ENCODE measurements around the gene PSPH. TPM values are rescaled to one million over a fixed set of nuclear protein-coding genes. Genes with fewer than 3 reads are reported as not detected.
"Not testable (repeated sequence)": the region's sequence is repeated elsewhere in the genome, so short reads cannot be mapped to it uniquely, and the experiment has no call there.

PSPH gene
- total and polyA plus RNA-seq, 8 donors = 3.3 to 9.1 (median 5.1) TPM

DNA sequence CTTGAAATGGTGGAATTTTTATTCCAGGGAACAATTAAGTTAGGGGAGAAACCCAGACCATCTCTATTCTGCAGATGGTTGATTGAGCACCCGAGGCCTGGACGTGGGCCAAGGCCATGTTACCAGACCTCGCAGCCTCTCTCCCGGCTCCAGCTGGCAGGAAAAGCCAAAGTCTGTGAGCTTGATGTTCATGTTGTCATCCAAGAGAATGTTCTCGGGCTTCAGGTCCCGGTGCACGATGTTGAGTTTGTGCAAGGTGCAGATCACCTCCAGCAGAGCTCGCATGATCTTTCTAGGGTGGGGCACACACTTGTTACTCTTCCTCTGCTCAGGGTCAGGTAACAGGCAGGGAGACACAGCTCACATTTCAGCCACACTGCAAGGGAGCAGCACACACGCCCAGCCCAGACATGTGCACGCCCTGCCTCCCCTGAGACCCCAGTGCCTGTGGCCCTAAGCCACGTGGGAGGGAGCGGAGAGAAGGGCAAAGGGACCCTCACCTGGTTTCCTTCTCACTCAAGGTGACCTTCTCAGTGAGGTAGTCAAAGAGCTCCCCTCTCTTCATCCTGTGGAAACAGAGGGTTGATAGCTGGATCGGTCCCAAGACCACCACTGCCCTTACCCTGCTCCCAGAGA is 32.0 kb upstream of the PSPH start:
- Histone ChIP-seq H3K9me3 (no peaks in the 10 kb centered on the region), H3K4me1 (peaks cover 3 to 14% (median 8%) of the 10 kb centered on the region in 3 donors), H3K27me3 (no peaks in the 10 kb centered on the region), H3K27ac (no peak overlapping the region), H3K36me3 (no peaks in the 10 kb centered on the region), H3K4me3 (no peak overlapping the region)
- WGBS, 2 donors = 46 to 48% methylated on average over 13 of the region's 13 CpGs
- FAIRE-seq (no peak), DNase-seq (peak in 5 of 6 donors; percentile 26 to 81 (median 63)), ATAC-seq (peak in 2 of 4 donors; percentile 26 to 40)
- TF ChIP-seq CTCF (IDR thresholded peaks at IDR 0.05) = no peak
- intact Hi-C loops (cut with DNase I) = no loop called here

DNA sequence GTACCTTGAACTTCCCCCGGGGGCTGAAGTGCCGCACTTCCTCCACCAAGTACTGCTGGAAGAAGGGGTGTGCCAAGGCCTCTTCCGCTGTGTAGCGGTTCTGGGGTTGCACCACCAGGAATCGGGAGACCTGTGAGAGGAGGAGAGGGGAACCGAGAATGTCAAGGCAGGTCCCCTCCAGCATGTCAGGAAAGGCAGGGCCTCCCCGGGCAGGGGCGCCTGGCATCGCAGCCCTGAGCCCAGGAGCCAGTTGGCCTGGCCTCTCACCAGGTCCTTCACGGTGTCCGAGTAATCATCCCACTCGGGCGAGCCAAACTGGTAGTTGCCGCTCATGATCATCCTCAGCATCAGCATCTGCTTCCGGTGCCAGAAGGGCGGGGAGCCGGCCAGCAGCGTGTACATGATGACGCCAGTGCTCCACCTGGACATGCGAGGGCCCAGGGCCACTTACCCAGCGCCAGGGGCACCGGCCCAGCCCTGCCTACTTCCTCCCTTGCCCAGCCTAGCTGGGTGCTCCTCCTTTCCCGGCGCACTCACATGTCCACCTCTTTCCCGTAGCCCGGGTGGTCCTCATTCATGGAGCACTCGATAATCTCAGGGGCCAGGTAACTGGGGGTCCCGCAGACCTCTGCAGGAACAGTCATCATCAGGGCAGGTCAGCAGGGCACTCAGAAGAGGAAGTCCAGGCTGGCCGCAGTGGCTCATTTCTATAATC is 30.5 kb upstream of the PSPH start:
- intact Hi-C loops (cut with DNase I) = no loop called here

GRCh38 chr7:56080726-56081435 is 29.6 kb upstream of the PSPH start:
- intact Hi-C loops (cut with DNase I); ATAC-seq; H3K27me3 ChIP-seq; H3K4me3 ChIP-seq; H3K9me3 ChIP-seq; H3K36me3 ChIP-seq; FAIRE-seq: not testable (repeated sequence)
- WGBS, 2 donors = 93 to 94% methylated on average over 28 of the region's 28 CpGs
- peak overlapping the region in 1 of 4 donors; percentile 64 for H3K27ac ChIP-seq
- H3K4me1 ChIP-seq = peaks cover 3 to 14% (median 8%) of the 10 kb centered on the region in 3 donors
- DNase-seq = peak in 1 of 6 donors; percentile 13

More for the DNA sequence above, 30.5 kb upstream of the PSPH start:
- TF ChIP-seq CTCF (IDR thresholded peaks at IDR 0.05) = no peak
- H3K27ac ChIP-seq = no peak overlapping the region
- FAIRE-seq = no peak
- H3K4me3 ChIP-seq = no peak overlapping the region
- no peak for DNase-seq
- peaks cover 3 to 14% (median 8%) of the 10 kb centered on the region in 3 donors for H3K4me1 ChIP-seq
- H3K9me3 ChIP-seq = no peaks in the 10 kb centered on the region
- H3K27me3 ChIP-seq = no peaks in the 10 kb centered on the region
- ATAC-seq = no peak
- 93 to 95% methylated on average over 27 to 29 of the region's 29 CpGs for WGBS, 2 donors
- no peaks in the 10 kb centered on the region for H3K36me3 ChIP-seq

GRCh38 chr7:56079450-56080185 is 28.4 kb upstream of the PSPH start:
- ATAC-seq = peak; percentile 72 to 83 (median 83)
- Histone ChIP-seq H3K4me3 (no peak overlapping the region), H3K36me3 (no peaks in the 10 kb centered on the region), H3K9me3 (no peaks in the 10 kb centered on the region), H3K27ac (peak overlapping the region in 2 of 4 donors; percentile 33 to 64), H3K27me3 (no peaks in the 10 kb centered on the region), H3K4me1 (peaks cover 3 to 14% (median 10%) of the 10 kb centered on the region in 3 donors)
- intact Hi-C loops (cut with DNase I) = loop anchor here in 1 of 3 donors (10.0 kb wide), 1 partner anchor 75 kb away; no protein-coding TSS in a partner anchor
- 6 to 26% methylated on average over 12 of the region's 12 CpGs for WGBS, 2 donors
- peak; percentile 74 to 90 (median 82) for DNase-seq
- TF ChIP-seq CTCF (IDR thresholded peaks at IDR 0.05) = peak; percentile 43 to 69 (median 53)
- no peak for FAIRE-seq

Measured in pancreas (tissue), 10 donors.